ENCODE data around the gene NVL. TPM values are rescaled to one million over a fixed set of nuclear protein-coding genes. Genes with fewer than 3 reads are reported as not detected.

The NVL gene
- total RNA-seq, 1 donor from 2014 or later, result 36.2 TPM

DNA sequence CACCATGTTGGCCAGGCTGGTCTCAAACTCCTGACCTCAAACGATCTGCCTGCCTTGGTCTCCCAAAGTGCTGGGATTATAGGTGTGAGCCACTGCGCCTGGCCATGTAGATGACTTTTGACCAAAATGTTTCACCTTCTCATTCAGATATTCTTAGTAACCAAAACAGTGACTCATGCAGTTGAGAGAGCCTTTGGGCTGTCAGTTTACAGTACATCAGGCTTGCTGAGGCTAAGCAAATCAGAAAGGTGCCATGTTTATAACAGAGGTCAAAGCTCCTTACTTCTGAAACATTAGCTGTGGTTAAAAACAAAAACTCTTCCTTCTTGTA lies 47.7 kb upstream of the NVL start:
- Histone ChIP-seq H4K20me1 (ENCODE audit: insufficient read depth, low read length) (peaks cover 36% of the 10 kb centered on the region), H3K36me3 (ENCODE audit: insufficient read depth, low read length) (peaks cover 25% of the 10 kb centered on the region), H3K4me2 (ENCODE audit: low read length) (peak overlapping the region; percentile 22), H3K4me1 (ENCODE audit: insufficient read depth, low read length) (peaks cover 10% of the 10 kb centered on the region), H3K27me3 (ENCODE audit: insufficient read depth, low read length) (no peaks in the 10 kb centered on the region), H2AFZ (ENCODE audit: low read depth, low read length) (no peak overlapping the region), H3K27ac (ENCODE audit: low read depth, low read length) (no peak overlapping the region), H3K79me2 (ENCODE audit: insufficient read depth, low read length) (peaks cover 4% of the 10 kb centered on the region), H3K9me3 (ENCODE audit: insufficient read depth, low read depth, low read length) (no peaks in the 10 kb centered on the region), H3K9ac (ENCODE audit: low read length) (no peak overlapping the region), H3K4me3 (ENCODE audit: insufficient read depth, low read depth, low read length) (no peak overlapping the region)
- peak; percentile 60 for DNase-seq (ENCODE audit: low read depth)
- TF ChIP-seq, protein P1, sequence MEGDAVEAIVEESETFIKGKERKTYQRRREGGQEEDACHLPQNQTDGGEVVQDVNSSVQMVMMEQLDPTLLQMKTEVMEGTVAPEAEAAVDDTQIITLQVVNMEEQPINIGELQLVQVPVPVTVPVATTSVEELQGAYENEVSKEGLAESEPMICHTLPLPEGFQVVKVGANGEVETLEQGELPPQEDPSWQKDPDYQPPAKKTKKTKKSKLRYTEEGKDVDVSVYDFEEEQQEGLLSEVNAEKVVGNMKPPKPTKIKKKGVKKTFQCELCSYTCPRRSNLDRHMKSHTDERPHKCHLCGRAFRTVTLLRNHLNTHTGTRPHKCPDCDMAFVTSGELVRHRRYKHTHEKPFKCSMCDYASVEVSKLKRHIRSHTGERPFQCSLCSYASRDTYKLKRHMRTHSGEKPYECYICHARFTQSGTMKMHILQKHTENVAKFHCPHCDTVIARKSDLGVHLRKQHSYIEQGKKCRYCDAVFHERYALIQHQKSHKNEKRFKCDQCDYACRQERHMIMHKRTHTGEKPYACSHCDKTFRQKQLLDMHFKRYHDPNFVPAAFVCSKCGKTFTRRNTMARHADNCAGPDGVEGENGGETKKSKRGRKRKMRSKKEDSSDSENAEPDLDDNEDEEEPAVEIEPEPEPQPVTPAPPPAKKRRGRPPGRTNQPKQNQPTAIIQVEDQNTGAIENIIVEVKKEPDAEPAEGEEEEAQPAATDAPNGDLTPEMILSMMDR (IDR thresholded peaks at IDR 0.05; ENCODE audit: insufficient read depth, low read depth, low read length), result no peak
- no peak for TF ChIP-seq EZH2 (IDR thresholded peaks at IDR 0.05; ENCODE audit: insufficient read depth, low read length)
- peak overlapping the region; percentile 62 for H3K27ac Mint-ChIP-seq (ENCODE audit: unreplicated experiment)
- no peaks in the 10 kb centered on the region for H3K27me3 Mint-ChIP-seq (ENCODE audit: low read depth, unreplicated experiment)
- H3K4me3 Mint-ChIP-seq (ENCODE audit: unreplicated experiment), result no peak overlapping the region
- peaks cover 16% of the 10 kb centered on the region for H3K36me3 Mint-ChIP-seq (ENCODE audit: low read depth, unreplicated experiment)
- peaks cover 41% of the 10 kb centered on the region for H3K4me1 Mint-ChIP-seq (ENCODE audit: low read depth, unreplicated experiment)
- no peak for FAIRE-seq
- no peaks in the 10 kb centered on the region for H3K9me3 Mint-ChIP-seq (ENCODE audit: unreplicated experiment)

DNA sequence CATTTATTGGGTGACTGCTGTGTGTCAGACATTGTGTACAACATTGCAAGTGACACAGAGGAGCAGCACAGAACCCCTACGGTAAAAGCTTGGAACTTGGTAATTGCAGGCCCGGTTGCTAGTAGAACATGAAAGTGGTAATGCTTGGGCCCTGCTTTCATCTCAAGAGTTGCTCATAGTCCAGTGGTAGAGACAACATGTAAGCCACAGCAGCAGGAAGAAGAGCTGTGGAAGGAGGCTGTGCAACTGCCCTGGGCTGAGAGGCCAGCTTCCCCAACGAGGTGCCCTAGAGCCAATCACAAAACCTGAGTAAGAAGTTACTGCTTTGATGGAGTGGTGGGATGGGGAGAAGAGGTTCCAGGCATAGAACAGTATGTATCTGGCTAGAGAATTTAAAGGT lies 45.1 kb upstream of the NVL start:
- Histone ChIP-seq H3K27ac (ENCODE audit: low read depth, low read length) (no peak overlapping the region), H4K20me1 (ENCODE audit: insufficient read depth, low read length) (peaks cover 36% of the 10 kb centered on the region), H3K79me2 (ENCODE audit: insufficient read depth, low read length) (peaks cover 4% of the 10 kb centered on the region), H3K9ac (ENCODE audit: low read length) (no peak overlapping the region), H3K27me3 (ENCODE audit: insufficient read depth, low read length) (no peaks in the 10 kb centered on the region), H3K4me2 (ENCODE audit: low read length) (no peak overlapping the region), H2AFZ (ENCODE audit: low read depth, low read length) (no peak overlapping the region), H3K4me1 (ENCODE audit: insufficient read depth, low read length) (peaks cover 10% of the 10 kb centered on the region), H3K36me3 (ENCODE audit: insufficient read depth, low read length) (peaks cover 23% of the 10 kb centered on the region), H3K9me3 (ENCODE audit: insufficient read depth, low read depth, low read length) (no peaks in the 10 kb centered on the region), H3K4me3 (ENCODE audit: insufficient read depth, low read depth, low read length) (no peak overlapping the region)
- peaks cover 35% of the 10 kb centered on the region for H3K4me1 Mint-ChIP-seq (ENCODE audit: low read depth, unreplicated experiment)
- FAIRE-seq (no peak), DNase-seq (ENCODE audit: low read depth) (no peak)
- H3K4me3 Mint-ChIP-seq (ENCODE audit: unreplicated experiment), result no peak overlapping the region
- H3K27ac Mint-ChIP-seq (ENCODE audit: unreplicated experiment), result no peak overlapping the region
- no peaks in the 10 kb centered on the region for H3K9me3 Mint-ChIP-seq (ENCODE audit: unreplicated experiment)
- peaks cover 21% of the 10 kb centered on the region for H3K36me3 Mint-ChIP-seq (ENCODE audit: low read depth, unreplicated experiment)
- TF ChIP-seq, protein P1 (IDR thresholded peaks at IDR 0.05; ENCODE audit: insufficient read depth, low read depth, low read length), result no peak
- TF ChIP-seq EZH2 (IDR thresholded peaks at IDR 0.05; ENCODE audit: insufficient read depth, low read length), result no peak
- no peaks in the 10 kb centered on the region for H3K27me3 Mint-ChIP-seq (ENCODE audit: low read depth, unreplicated experiment)

DNA sequence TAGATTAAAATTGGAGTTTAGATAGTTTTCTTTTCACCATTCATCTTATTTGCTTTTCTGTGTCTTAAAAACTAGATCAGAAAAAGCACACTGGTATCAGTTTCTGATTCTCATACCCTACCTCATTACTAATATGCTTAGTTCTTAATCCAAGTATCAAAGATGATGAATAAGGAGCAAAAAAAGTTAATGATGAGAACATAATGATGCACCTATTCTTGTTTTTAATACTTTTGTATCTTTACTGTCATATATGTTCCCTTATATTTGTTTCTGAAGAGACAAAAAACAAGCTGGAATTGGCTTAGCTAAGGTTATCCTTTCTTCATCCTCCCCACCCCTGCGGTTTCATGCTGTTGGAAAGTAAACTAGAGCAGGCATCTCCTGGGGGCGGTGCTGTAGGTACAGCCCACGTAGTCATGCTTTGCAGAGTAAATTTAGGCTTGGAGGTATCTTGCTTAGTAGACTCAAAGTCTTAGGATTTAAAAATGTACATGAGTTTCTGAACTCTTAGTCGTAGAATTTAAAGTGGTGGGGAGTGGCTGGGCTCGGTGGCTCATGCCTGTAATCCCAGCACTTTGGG lies 43.1 kb upstream of the NVL start:
- H3K36me3 Mint-ChIP-seq (ENCODE audit: low read depth, unreplicated experiment), result peaks cover 19% of the 10 kb centered on the region
- H3K4me1 Mint-ChIP-seq (ENCODE audit: low read depth, unreplicated experiment), result peaks cover 30% of the 10 kb centered on the region

More for the DNA sequence above, 43.1 kb upstream of the NVL start:
- no peaks in the 10 kb centered on the region for H3K9me3 Mint-ChIP-seq (ENCODE audit: unreplicated experiment)
- DNase-seq (ENCODE audit: low read depth), result no peak
- H3K4me3 Mint-ChIP-seq (ENCODE audit: unreplicated experiment), result no peak overlapping the region
- no peaks in the 10 kb centered on the region for H3K27me3 ChIP-seq (ENCODE audit: insufficient read depth, low read length)
- peaks cover 31% of the 10 kb centered on the region for H4K20me1 ChIP-seq (ENCODE audit: insufficient read depth, low read length)
- no peak overlapping the region for H3K27ac Mint-ChIP-seq (ENCODE audit: unreplicated experiment)
- H3K9me3 ChIP-seq (ENCODE audit: insufficient read depth, low read depth, low read length), result no peaks in the 10 kb centered on the region
- H3K79me2 ChIP-seq (ENCODE audit: insufficient read depth, low read length), result peaks cover 4% of the 10 kb centered on the region
- H3K4me2 ChIP-seq (ENCODE audit: low read length), result no peak overlapping the region
- H3K36me3 ChIP-seq (ENCODE audit: insufficient read depth, low read length), result peaks cover 19% of the 10 kb centered on the region
- TF ChIP-seq EZH2 (IDR thresholded peaks at IDR 0.05; ENCODE audit: insufficient read depth, low read length), result no peak
- TF ChIP-seq, protein P1 (IDR thresholded peaks at IDR 0.05; ENCODE audit: insufficient read depth, low read depth, low read length), result no peak
- no peak for FAIRE-seq
- H3K27ac ChIP-seq (ENCODE audit: low read depth, low read length), result no peak overlapping the region
- H3K4me1 ChIP-seq (ENCODE audit: insufficient read depth, low read length), result peaks cover 10% of the 10 kb centered on the region
- no peaks in the 10 kb centered on the region for H3K27me3 Mint-ChIP-seq (ENCODE audit: low read depth, unreplicated experiment)
- H3K4me3 ChIP-seq (ENCODE audit: insufficient read depth, low read depth, low read length), result no peak overlapping the region
- H3K9ac ChIP-seq (ENCODE audit: low read length), result no peak overlapping the region
- no peak overlapping the region for H2AFZ ChIP-seq (ENCODE audit: low read depth, low read length)

Measured in astrocyte (in vitro differentiated cells and primary cell).